CD14-positive monocyte (primary cell): ENCODE data around the gene UNC5CL. TPM values are rescaled to one million over a fixed set of nuclear protein-coding genes. Genes with fewer than 3 reads are reported as not detected.

Experiments
- DNase-seq, 3 donors: peaks; one replicate each; pipeline ENCODE4 v3.0.0-alpha.2; 2011 to 2022
- H2AFZ ChIP-seq: 2 replicates; pipeline ENCODE4 v1.6.0; 2012; ENCODE audit warnings: mild to moderate bottlenecking, low read depth, low read length, inconsistent platforms; ENCODE audit not compliant: insufficient read depth, poor library complexity, severe bottlenecking
- H3K27ac ChIP-seq, 2 donors: 1 replicate in 1 of 2; 2 replicates in 1 of 2; pipeline ENCODE4 v1.5.1; 2012 to 2013; ENCODE audit warnings: low read length in 2 of 2, control low read depth in 1 of 2, inconsistent platforms in 1 of 2, low read depth in 1 of 2, mild to moderate bottlenecking in 1 of 2
- H3K27me3 ChIP-seq, 2 donors: one replicate each; pipeline versions ENCODE4 v1.6.0 to v1.6.1; 2011 to 2013; ENCODE audit warnings: low read length in 2 of 2; ENCODE audit not compliant: control insufficient read depth in 2 of 2, insufficient read depth in 2 of 2
- H3K36me3 ChIP-seq, 2 donors: replicated peaks in 1 of 2; 1 replicate in 1 of 2; 2 replicates in 1 of 2; pipeline versions ENCODE4 v1.5.1 to v1.6.1; 2012 to 2013; ENCODE audit warnings: low read length in 2 of 2, control low read depth in 1 of 2, inconsistent platforms in 1 of 2, mild to moderate bottlenecking in 1 of 2; ENCODE audit not compliant: insufficient read depth in 2 of 2, control insufficient read depth in 1 of 2
- H3K4me1 ChIP-seq, 2 donors: 1 replicate in 1 of 2; 2 replicates in 1 of 2; pipeline versions ENCODE4 v1.5.1 to v1.6.1; 2012 to 2013; ENCODE audit warnings: low read length in 2 of 2, control low read depth in 1 of 2, inconsistent platforms in 1 of 2, mild to moderate bottlenecking in 1 of 2, moderate library complexity in 1 of 2; ENCODE audit not compliant: insufficient read depth in 2 of 2, control insufficient read depth in 1 of 2
- H3K4me2 ChIP-seq: replicated peaks from 2 replicates; pipeline ENCODE3; 2012; ENCODE audit warnings: low read length, moderate library complexity, mild to moderate bottlenecking; ENCODE audit not compliant: poor library complexity, severe bottlenecking; ENCODE audit errors: extremely low read depth
- H3K4me3 ChIP-seq, 3 experiments: fragments of 200-600 bp in 1 of 3; sonication (generic) in 1 of 3; replicated peaks in 1 of 3; 1 replicate in 2 of 3; 2 replicates in 1 of 3; pipeline ENCODE4 v1.5.1; 2011 to 2013; ENCODE audit warnings: low read length in 3 of 3, mild to moderate bottlenecking in 3 of 3, control low read depth in 2 of 3, low read depth in 2 of 3, inconsistent platforms in 1 of 3, moderate library complexity in 1 of 3
- H3K79me2 ChIP-seq: 2 replicates; pipeline ENCODE4 v1.6.0; 2012; ENCODE audit warnings: mild to moderate bottlenecking, control low read depth, inconsistent platforms, low read length, moderate library complexity; ENCODE audit not compliant: insufficient read depth
- H3K9ac ChIP-seq: 2 replicates; pipeline ENCODE4 v1.6.0; 2017; ENCODE audit warnings: low read length, mild to moderate bottlenecking; ENCODE audit not compliant: insufficient read depth, poor library complexity, severe bottlenecking
- H3K9me3 ChIP-seq, 2 donors: replicated peaks in 1 of 2; 1 replicate in 1 of 2; 2 replicates in 1 of 2; pipeline versions ENCODE4 v1.5.1 to v1.6.1; 2012 to 2013; ENCODE audit warnings: low read length in 2 of 2, control low read depth in 1 of 2; ENCODE audit not compliant: control insufficient read depth in 1 of 2, insufficient read depth in 1 of 2
- H4K20me1 ChIP-seq: 2 replicates; pipeline ENCODE4 v1.6.0; 2012; ENCODE audit warnings: mild to moderate bottlenecking, low read length, control low read depth, moderate library complexity; ENCODE audit not compliant: insufficient read depth
- H3K27ac Mint-ChIP-seq, 7 donors: one replicate each; pipeline ENCODE4 v1.8.0; 2020; ENCODE audit warnings: mild to moderate bottlenecking in 7 of 7, mixed read lengths in 7 of 7, moderate library complexity in 6 of 7, inconsistent platforms in 2 of 7
- H3K27me3 Mint-ChIP-seq, 3 donors: one replicate each; pipeline ENCODE4 v1.8.0; 2021 to 2022; ENCODE audit warnings: low read depth in 3 of 3, mild to moderate bottlenecking in 3 of 3, mixed read lengths in 3 of 3, moderate library complexity in 3 of 3, inconsistent platforms in 1 of 3
- H3K36me3 Mint-ChIP-seq, 2 donors: one replicate each; pipeline ENCODE4 v1.8.0; 2020; ENCODE audit warnings: mixed read lengths in 2 of 2, inconsistent platforms in 1 of 2, mild to moderate bottlenecking in 1 of 2
- H3K4me1 Mint-ChIP-seq: one replicate; pipeline ENCODE4 v1.8.0; 2020; ENCODE audit warnings: mild to moderate bottlenecking, mixed read lengths
- H3K4me3 Mint-ChIP-seq, 2 donors: one replicate each; pipeline ENCODE4 v1.8.0; 2020; ENCODE audit warnings: mild to moderate bottlenecking in 2 of 2, mixed read lengths in 2 of 2, moderate library complexity in 1 of 2
- H3K9me3 Mint-ChIP-seq, 7 donors: one replicate each; pipeline ENCODE4 v1.8.0; 2020 to 2022; ENCODE audit warnings: mixed read lengths in 7 of 7, mild to moderate bottlenecking in 6 of 7, moderate library complexity in 6 of 7, inconsistent platforms in 2 of 7
- WGBS: methylation state at CpG from one replicate; pipeline ENCODE4 v1.1.5; 2013; ENCODE audit warnings: missing lambda C conversion rate; ENCODE audit not compliant: insufficient coverage; 5-methylcytosine and 5-hydroxymethylcytosine counted together
- intact Hi-C, 2 donors: fragments of 100-400 bp; cut with micrococcal nuclease; formaldehyde crosslinking; loops; one replicate each; pipeline versions ENCODE4 v1.15.0 to v1.15.1; 2023
- polyA plus RNA-seq, 3 donors: library from polyadenylated mRNA; depleted of rRNA in 1 of 3; unstranded in 2 of 3; stranded (reverse) in 1 of 3; fragments of 300-500 nt in 2 of 3; fragments of >200 nt in 1 of 3; fragmentation: Illumina TruSeq in 2 of 3; gene quantifications; 1 replicate in 2 of 3; 2 replicates in 1 of 3; pipeline ENCODE4 v1.2.3, GENCODE V29; 2012 to 2021
- TF ChIP-seq, protein P1 (sequence below): fragments of 200-600 bp; IDR thresholded peaks from one replicate; pipeline ENCODE4 v1.8.0; 2022; ENCODE audit warnings: antibody characterized with exemption, mild to moderate bottlenecking

The UNC5CL gene
- polyA plus RNA-seq, 3 donors = 0.09 to 2.3 TPM; not detected in 1

DNA sequence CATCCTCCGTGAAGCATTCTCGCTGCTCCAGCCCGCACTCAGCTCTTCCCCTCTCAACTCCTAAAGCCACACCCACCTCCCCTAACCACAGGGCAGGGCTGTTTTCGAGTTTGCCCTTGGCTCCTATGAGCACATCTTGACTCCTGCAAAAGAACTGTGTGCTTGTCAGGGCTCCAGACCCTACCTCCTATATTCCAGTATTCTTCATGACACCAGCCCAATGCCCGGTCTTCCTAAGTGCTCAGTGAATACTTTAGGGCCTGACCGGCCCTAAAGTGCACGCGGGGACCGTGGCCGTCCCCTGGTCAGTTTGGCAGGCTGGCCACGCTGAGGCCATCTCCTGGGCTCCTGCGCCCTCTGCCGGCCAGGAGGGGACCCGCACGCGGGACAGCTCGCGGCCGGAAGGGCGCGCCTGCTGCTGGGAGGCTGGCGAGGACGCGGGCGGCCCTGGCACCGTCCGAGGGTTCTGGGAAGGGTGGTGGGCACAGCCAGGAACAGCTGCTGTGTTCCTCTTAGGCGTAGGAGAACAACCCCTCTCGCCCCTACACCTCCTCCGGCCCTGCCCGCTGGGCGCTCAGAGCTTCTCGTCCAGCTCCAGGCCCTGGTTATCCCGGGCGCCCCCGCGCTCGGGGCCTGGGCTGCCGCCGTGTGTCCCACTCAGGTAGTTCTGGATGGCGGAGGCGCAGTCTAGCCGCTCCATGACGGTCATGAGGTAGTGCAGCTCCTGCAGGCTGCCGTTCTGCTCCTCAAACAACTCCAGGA lies 11.0 kb downstream of the UNC5CL start:
- peaks cover 22 to 27% of the 10 kb centered on the region in 2 donors for H3K4me1 ChIP-seq
- no peaks in the 10 kb centered on the region for H3K79me2 ChIP-seq
- no peaks in the 10 kb centered on the region for H3K27me3 ChIP-seq
- Mint-ChIP-seq H3K4me1 (peaks cover 28% of the 10 kb centered on the region), H3K27me3 (peaks cover 0 to 5% (median 4%) of the 10 kb centered on the region in 3 donors), H3K27ac (peak overlapping the region in 5 of 7 donors; percentile 52 to 83 (median 61)), H3K36me3 (no peaks in the 10 kb centered on the region), H3K9me3 (peaks cover 0 to 2% (median 0%) of the 10 kb centered on the region in 7 donors), H3K4me3 (peak overlapping the region; percentile 79 to 96)
- intact Hi-C loops = loop anchor here in 1 of 2 donors (1.0 kb wide), 1 partner anchor 22 kb away; no protein-coding TSS in a partner anchor
- H3K4me2 ChIP-seq = peak overlapping the region; percentile 90
- H3K9me3 ChIP-seq = no peaks in the 10 kb centered on the region
- peak overlapping the region; percentile 30 to 76 (median 49) for H3K4me3 ChIP-seq
- no peaks in the 10 kb centered on the region for H4K20me1 ChIP-seq
- no peaks in the 10 kb centered on the region for H3K36me3 ChIP-seq
- WGBS = 5% methylated on average over 43 of the region's 45 CpGs
- DNase-seq = peak; percentile 65 to 74 (median 70)
- peak overlapping the region; percentile 67 for H3K9ac ChIP-seq
- TF ChIP-seq, protein P1, sequence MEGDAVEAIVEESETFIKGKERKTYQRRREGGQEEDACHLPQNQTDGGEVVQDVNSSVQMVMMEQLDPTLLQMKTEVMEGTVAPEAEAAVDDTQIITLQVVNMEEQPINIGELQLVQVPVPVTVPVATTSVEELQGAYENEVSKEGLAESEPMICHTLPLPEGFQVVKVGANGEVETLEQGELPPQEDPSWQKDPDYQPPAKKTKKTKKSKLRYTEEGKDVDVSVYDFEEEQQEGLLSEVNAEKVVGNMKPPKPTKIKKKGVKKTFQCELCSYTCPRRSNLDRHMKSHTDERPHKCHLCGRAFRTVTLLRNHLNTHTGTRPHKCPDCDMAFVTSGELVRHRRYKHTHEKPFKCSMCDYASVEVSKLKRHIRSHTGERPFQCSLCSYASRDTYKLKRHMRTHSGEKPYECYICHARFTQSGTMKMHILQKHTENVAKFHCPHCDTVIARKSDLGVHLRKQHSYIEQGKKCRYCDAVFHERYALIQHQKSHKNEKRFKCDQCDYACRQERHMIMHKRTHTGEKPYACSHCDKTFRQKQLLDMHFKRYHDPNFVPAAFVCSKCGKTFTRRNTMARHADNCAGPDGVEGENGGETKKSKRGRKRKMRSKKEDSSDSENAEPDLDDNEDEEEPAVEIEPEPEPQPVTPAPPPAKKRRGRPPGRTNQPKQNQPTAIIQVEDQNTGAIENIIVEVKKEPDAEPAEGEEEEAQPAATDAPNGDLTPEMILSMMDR = peak; percentile 100
- peak overlapping the region in 1 of 2 donors; percentile 47 for H3K27ac ChIP-seq
- H2AFZ ChIP-seq = peak overlapping the region; percentile 96

DNA sequence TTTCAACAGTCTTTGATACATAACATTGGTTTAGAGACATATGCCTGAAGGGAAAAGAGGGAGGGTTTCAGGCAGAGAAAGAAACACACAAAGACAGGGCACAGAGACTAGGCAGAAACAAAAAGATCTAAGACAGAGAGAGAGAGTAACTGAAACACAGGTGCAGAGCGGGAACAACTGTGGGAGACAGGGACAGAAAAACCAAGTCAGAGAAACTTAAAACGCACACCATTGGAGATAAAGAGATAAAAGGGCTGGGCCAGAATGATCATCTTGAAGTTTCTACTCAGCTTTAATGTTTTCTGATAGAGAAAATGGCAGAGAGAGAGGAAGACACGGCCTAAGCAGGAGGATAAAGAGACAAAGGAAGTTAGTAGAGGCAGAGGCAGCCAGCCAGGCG lies 11.8 kb downstream of the UNC5CL start:
- Mint-ChIP-seq H3K4me1 (peaks cover 28% of the 10 kb centered on the region), H3K27ac (peak overlapping the region in 3 of 7 donors; percentile 7 to 83 (median 52)), H3K27me3 (peaks cover 0 to 5% (median 4%) of the 10 kb centered on the region in 3 donors), H3K4me3 (peak overlapping the region; percentile 79 to 96), H3K9me3 (peaks cover 0 to 2% (median 0%) of the 10 kb centered on the region in 7 donors), H3K36me3 (no peaks in the 10 kb centered on the region)
- no CpG with 5 or more reads among the region's 4 CpGs for WGBS
- peak overlapping the region; percentile 96 for H2AFZ ChIP-seq
- no peaks in the 10 kb centered on the region for H3K36me3 ChIP-seq
- H4K20me1 ChIP-seq = no peaks in the 10 kb centered on the region
- intact Hi-C loops = loop anchor here in 1 of 2 donors (1.0 kb wide), 1 partner anchor 21 kb away; no protein-coding TSS in a partner anchor
- TF ChIP-seq, protein P1 = no peak
- H3K4me2 ChIP-seq = peak overlapping the region; percentile 90
- no peak for DNase-seq
- no peaks in the 10 kb centered on the region for H3K9me3 ChIP-seq
- no peak overlapping the region for H3K9ac ChIP-seq
- H3K27me3 ChIP-seq = no peaks in the 10 kb centered on the region
- H3K27ac ChIP-seq = no peak overlapping the region
- H3K4me3 ChIP-seq = peak overlapping the region in 2 of 3 experiments; percentile 30 to 76
- H3K4me1 ChIP-seq = peaks cover 22 to 27% of the 10 kb centered on the region in 2 donors
- H3K79me2 ChIP-seq = no peaks in the 10 kb centered on the region
